Spinal cord (tissue), 10 donors: ENCODE data around the gene NOSIP. TPM values are rescaled to one million over a fixed set of nuclear protein-coding genes. Genes with fewer than 3 reads are reported as not detected.

Experiments
- DNase-seq, 6 donors: peaks; one replicate each; pipeline versions ENCODE4 v3.0.0 to v3.0.0-alpha.2; 2013 to 2015; ENCODE audit warnings: low spot score in 6 of 6, low read depth in 4 of 6
- H3K27ac ChIP-seq: one replicate; pipeline ENCODE4 v1.5.1; 2013; ENCODE audit warnings: low read depth, low read length, control low read depth
- H3K27me3 ChIP-seq: one replicate; pipeline ENCODE4 v1.6.1; 2013; ENCODE audit warnings: low read length; ENCODE audit not compliant: control insufficient read depth, insufficient read depth
- H3K36me3 ChIP-seq: one replicate; pipeline ENCODE4 v1.6.1; 2013; ENCODE audit warnings: low read length; ENCODE audit not compliant: control insufficient read depth, insufficient read depth
- H3K4me1 ChIP-seq: one replicate; pipeline ENCODE4 v1.6.1; 2013; ENCODE audit warnings: low read length; ENCODE audit not compliant: control insufficient read depth, insufficient read depth
- H3K4me3 ChIP-seq: one replicate; pipeline ENCODE4 v1.5.1; 2013; ENCODE audit warnings: low read depth, low read length, control low read depth
- H3K9me3 ChIP-seq: one replicate; pipeline ENCODE4 v1.6.1; 2013; ENCODE audit warnings: low read length; ENCODE audit not compliant: control insufficient read depth, insufficient read depth
- WGBS: methylation state at CpG from one replicate; pipeline ENCODE4 v1.1.5; 2013; ENCODE audit warnings: missing lambda C conversion rate; ENCODE audit not compliant: insufficient coverage; 5-methylcytosine and 5-hydroxymethylcytosine counted together
- polyA plus RNA-seq, 2 donors: library from polyadenylated mRNA; unstranded; fragments of 120-200 nt; gene quantifications; one replicate each; pipeline ENCODE4 v1.2.1, GENCODE V29; 2013; ENCODE audit not compliant: insufficient read length in 2 of 2
- total RNA-seq, 2 donors: library from RNA; depleted of rRNA in 1 of 2; stranded (reverse); fragments of 120-200 nt in 1 of 2; fragments of >200 nt in 1 of 2; gene quantifications; one replicate each; pipeline versions ENCODE4 v1.2.3 to v1.2.4, GENCODE V29; 2013 to 2014
- donor health status: healthy.

Gene NOSIP
- total and polyA plus RNA-seq, 4 donors, result 32.2 to 86.1 (median 65.6) TPM

DNA sequence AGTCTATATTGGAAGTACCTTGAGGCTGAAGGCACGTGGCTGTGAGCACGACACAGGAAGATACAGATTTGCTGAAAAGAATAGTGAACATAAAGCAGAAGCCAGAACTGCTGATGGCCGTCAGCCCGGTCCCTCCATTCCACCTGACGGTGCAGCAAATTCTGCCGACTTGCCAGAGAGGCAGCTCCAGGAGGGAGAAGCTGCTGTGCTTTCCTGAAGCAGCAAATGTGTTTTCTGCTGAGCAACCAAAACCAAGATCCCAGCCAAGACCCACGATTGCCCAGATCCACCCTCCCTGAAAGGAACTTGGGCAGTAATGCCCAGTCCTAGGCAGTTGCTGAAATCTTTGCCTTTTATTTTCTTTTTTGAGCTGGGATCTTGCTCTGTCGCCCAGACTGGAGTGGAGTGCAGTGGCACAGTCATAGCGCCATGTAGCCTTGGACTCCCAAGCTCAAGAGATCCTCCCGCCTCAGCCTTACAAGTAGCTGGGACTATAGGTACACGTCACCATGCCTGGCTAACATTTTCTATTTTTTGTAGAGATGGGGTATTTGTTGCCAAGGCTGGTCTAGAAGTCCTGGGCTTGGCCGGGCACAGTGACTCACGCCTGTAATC lies 59.5 kb downstream of the NOSIP start:
- no peak overlapping the region for H3K27ac ChIP-seq
- WGBS, result 81% methylated on average over 13 of the region's 13 CpGs
- no peaks in the 10 kb centered on the region for H3K9me3 ChIP-seq
- H3K4me3 ChIP-seq, result no peak overlapping the region
- H3K27me3 ChIP-seq, result no peaks in the 10 kb centered on the region
- peak in 2 of 6 donors; percentile 31 to 44 for DNase-seq
- no peaks in the 10 kb centered on the region for H3K4me1 ChIP-seq
- peaks cover 21% of the 10 kb centered on the region for H3K36me3 ChIP-seq

DNA sequence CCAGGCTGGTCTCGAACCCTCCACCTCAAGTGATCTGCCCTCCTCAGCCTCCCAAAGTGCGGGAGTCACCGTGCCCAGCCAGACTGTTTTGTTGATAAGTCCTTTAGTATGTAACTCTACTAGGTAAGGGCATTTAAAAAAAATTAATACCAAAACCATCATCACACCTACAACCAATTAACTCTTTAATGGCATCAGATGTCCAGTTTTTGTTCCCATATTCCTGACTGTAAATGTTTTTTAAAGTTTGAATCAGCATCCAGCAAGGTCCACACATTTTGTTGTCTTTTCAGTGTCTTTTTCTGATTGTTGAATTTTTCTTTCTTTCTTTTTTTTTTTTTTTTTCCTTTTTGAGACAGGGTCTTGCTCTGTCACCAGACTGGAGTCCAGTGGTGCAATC lies 62.3 kb downstream of the NOSIP start:
- Histone ChIP-seq H3K4me1 (peaks cover 11% of the 10 kb centered on the region), H3K27ac (no peak overlapping the region), H3K27me3 (no peaks in the 10 kb centered on the region), H3K4me3 (no peak overlapping the region), H3K36me3 (peaks cover 12% of the 10 kb centered on the region), H3K9me3 (no peaks in the 10 kb centered on the region)
- DNase-seq, result no peak
- whole genome bisulfite sequencing, result no CpG with 5 or more reads among the region's 3 CpGs

- H3K36me3 ChIP-seq, result peaks cover 10% of the 10 kb centered on the region
- no peak overlapping the region for H3K27ac ChIP-seq
- H3K4me3 ChIP-seq, result no peak overlapping the region
- no peak for DNase-seq
- 81% methylated on average over 4 of the region's 4 CpGs for whole genome bisulfite sequencing
- peaks cover 23% of the 10 kb centered on the region for H3K4me1 ChIP-seq
- no peaks in the 10 kb centered on the region for H3K27me3 ChIP-seq
- H3K9me3 ChIP-seq, result no peaks in the 10 kb centered on the region
Measured at GRCh38 chr19:49515767-49516166, 64.6 kb downstream of the NOSIP start.

- H3K36me3 ChIP-seq, result peaks cover 10% of the 10 kb centered on the region
- no peak for DNase-seq
- no peak overlapping the region for H3K27ac ChIP-seq
- H3K27me3 ChIP-seq, result no peaks in the 10 kb centered on the region
- H3K9me3 ChIP-seq, result no peaks in the 10 kb centered on the region
- WGBS, result 83% methylated on average over 21 of the region's 21 CpGs
- H3K4me1 ChIP-seq, result peaks cover 23% of the 10 kb centered on the region
- peak overlapping the region; percentile 66 for H3K4me3 ChIP-seq
Measured at GRCh38 chr19:49514151-49514550, 66.2 kb downstream of the NOSIP start.

DNA sequence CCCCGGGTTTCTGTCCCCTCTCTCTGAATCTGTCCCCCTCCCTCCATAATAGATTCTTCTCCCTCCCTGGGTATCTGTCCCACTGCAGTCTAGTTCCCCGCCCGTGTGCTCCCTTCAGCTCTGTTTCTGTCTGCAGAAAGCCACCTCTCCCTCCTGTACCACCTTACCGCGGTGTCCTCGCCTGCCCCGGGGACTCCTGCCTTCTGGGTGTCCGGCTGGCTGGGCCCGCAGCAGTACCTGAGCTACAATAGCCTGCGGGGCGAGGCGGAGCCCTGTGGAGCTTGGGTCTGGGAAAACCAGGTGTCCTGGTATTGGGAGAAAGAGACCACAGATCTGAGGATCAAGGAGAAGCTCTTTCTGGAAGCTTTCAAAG lies 66.6 kb downstream of the NOSIP start:
- peaks cover 23% of the 10 kb centered on the region for H3K4me1 ChIP-seq
- peak overlapping the region; percentile 33 for H3K27ac ChIP-seq
- 40% methylated on average over 10 of the region's 12 CpGs for WGBS
- H3K36me3 ChIP-seq, result peaks cover 10% of the 10 kb centered on the region
- no peak for DNase-seq
- H3K27me3 ChIP-seq, result no peaks in the 10 kb centered on the region
- no peaks in the 10 kb centered on the region for H3K9me3 ChIP-seq
- H3K4me3 ChIP-seq, result peak overlapping the region; percentile 66

GRCh38 chr19:49512970-49513745 lies 67.2 kb downstream of the NOSIP start:
- Histone ChIP-seq H3K27me3 (no peaks in the 10 kb centered on the region), H3K27ac (peak overlapping the region; percentile 90), H3K4me3 (peak overlapping the region; percentile 66), H3K36me3 (peaks cover 10% of the 10 kb centered on the region), H3K4me1 (peaks cover 23% of the 10 kb centered on the region), H3K9me3 (no peaks in the 10 kb centered on the region)
- WGBS, result under 1% methylated on average over 43 of the region's 50 CpGs
- peak in 1 of 6 donors; percentile 76 for DNase-seq

GRCh38 chr19:49507803-49508494 lies 72.4 kb downstream of the NOSIP start:
- DNase-seq, result no peak
- no peak overlapping the region for H3K27ac ChIP-seq
- H3K4me1 ChIP-seq, result peaks cover 18% of the 10 kb centered on the region
- 89% methylated on average over 5 of the region's 12 CpGs for WGBS
- no peaks in the 10 kb centered on the region for H3K36me3 ChIP-seq
- no peak overlapping the region for H3K4me3 ChIP-seq
- no peaks in the 10 kb centered on the region for H3K27me3 ChIP-seq
- H3K9me3 ChIP-seq, result no peaks in the 10 kb centered on the region

GRCh38 chr19:49506575-49507105 lies 73.7 kb downstream of the NOSIP start:
- no peaks in the 10 kb centered on the region for H3K36me3 ChIP-seq
- no peaks in the 10 kb centered on the region for H3K9me3 ChIP-seq
- no peaks in the 10 kb centered on the region for H3K27me3 ChIP-seq
- DNase-seq, result no peak
- H3K27ac ChIP-seq, result no peak overlapping the region
- WGBS, result 40% methylated on average over 2 of the region's 8 CpGs
- H3K4me3 ChIP-seq, result no peak overlapping the region
- peaks cover 7% of the 10 kb centered on the region for H3K4me1 ChIP-seq
